ENCODE measurements around the gene MPHOSPH9.

The MPHOSPH9 gene

GRCh38 chr12:123135688-123136087 is 97.3 kb downstream of the MPHOSPH9 start:
- H3K4me3 ChIP-seq (ENCODE audit: control insufficient read depth, low read depth, low read length), result no peak overlapping the region
- no peak for DNase-seq (ENCODE audit: low read depth)
- TF ChIP-seq CTCF (conservative IDR thresholded peaks at IDR 0.05; ENCODE audit: control insufficient read depth, insufficient read depth, low read depth, low read length), result no peak

GRCh38 chr12:123134826-123135225 is 98.1 kb downstream of the MPHOSPH9 start:
- DNase-seq (ENCODE audit: low read depth), result no peak
- TF ChIP-seq CTCF (conservative IDR thresholded peaks at IDR 0.05; ENCODE audit: control insufficient read depth, insufficient read depth, low read depth, low read length), result no peak

GRCh38 chr12:123134271-123134671 is 98.7 kb downstream of the MPHOSPH9 start:
- DNase-seq (ENCODE audit: low read depth), result no peak
- no peak overlapping the region for H3K4me3 ChIP-seq (ENCODE audit: control insufficient read depth, low read depth, low read length)
- TF ChIP-seq CTCF (conservative IDR thresholded peaks at IDR 0.05; ENCODE audit: control insufficient read depth, insufficient read depth, low read depth, low read length), result no peak

More at GRCh38 chr12:123134826-123135225, 98.1 kb downstream of the MPHOSPH9 start:
- H3K4me3 ChIP-seq (ENCODE audit: control insufficient read depth, low read depth, low read length), result no peak overlapping the region

- H3K4me3 ChIP-seq (ENCODE audit: control insufficient read depth, low read depth, low read length), result no peak overlapping the region
- no peak for TF ChIP-seq CTCF (conservative IDR thresholded peaks at IDR 0.05; ENCODE audit: control insufficient read depth, insufficient read depth, low read depth, low read length)
- no peak for DNase-seq (ENCODE audit: low read depth)
Observed at GRCh38 chr12:123133701-123134100, 99.2 kb downstream of the MPHOSPH9 start.

- no peak for DNase-seq (ENCODE audit: low read depth)
- H3K4me3 ChIP-seq (ENCODE audit: control insufficient read depth, low read depth, low read length), result no peak overlapping the region
- no peak for TF ChIP-seq CTCF (conservative IDR thresholded peaks at IDR 0.05; ENCODE audit: control insufficient read depth, insufficient read depth, low read depth, low read length)
Observed at GRCh38 chr12:123132951-123133619, 99.9 kb downstream of the MPHOSPH9 start.

- H3K4me3 ChIP-seq (ENCODE audit: control insufficient read depth, low read depth, low read length), result no peak overlapping the region
- DNase-seq (ENCODE audit: low read depth), result no peak
- TF ChIP-seq CTCF (conservative IDR thresholded peaks at IDR 0.05; ENCODE audit: control insufficient read depth, insufficient read depth, low read depth, low read length), result no peak
Observed at GRCh38 chr12:123131879-123132402, 101.0 kb downstream of the MPHOSPH9 start.
